ENCODE measurements around the gene IFITM2.

GRCh38 chr11:353179-353873 lies 45.7 kb downstream of the IFITM2 start:
- TF ChIP-seq CTCF (IDR thresholded peaks at IDR 0.05; ENCODE audit: low read depth, low read length, missing input control) = no peak
- peak; percentile 47 to 67 for TF ChIP-seq RAD21 (IDR thresholded peaks at IDR 0.05)
- peak; percentile 27 to 55 for TF ChIP-seq JUND (IDR thresholded peaks at IDR 0.05)
- peak; percentile 65 to 90 for TF ChIP-seq EGR1 (IDR thresholded peaks at IDR 0.05; ENCODE audit: low read depth in 2 of 2)
- peak; percentile 96 for TF ChIP-seq MAX (IDR thresholded peaks at IDR 0.05)

Data from liver (tissue), 3 donors.